ENCODE measurements around the gene FANCI. TPM values are rescaled to one million over a fixed set of nuclear protein-coding genes. Genes with fewer than 3 reads are reported as not detected.

The FANCI gene
- total RNA-seq, 1 donor from 2014 or later = 5.5 TPM

DNA sequence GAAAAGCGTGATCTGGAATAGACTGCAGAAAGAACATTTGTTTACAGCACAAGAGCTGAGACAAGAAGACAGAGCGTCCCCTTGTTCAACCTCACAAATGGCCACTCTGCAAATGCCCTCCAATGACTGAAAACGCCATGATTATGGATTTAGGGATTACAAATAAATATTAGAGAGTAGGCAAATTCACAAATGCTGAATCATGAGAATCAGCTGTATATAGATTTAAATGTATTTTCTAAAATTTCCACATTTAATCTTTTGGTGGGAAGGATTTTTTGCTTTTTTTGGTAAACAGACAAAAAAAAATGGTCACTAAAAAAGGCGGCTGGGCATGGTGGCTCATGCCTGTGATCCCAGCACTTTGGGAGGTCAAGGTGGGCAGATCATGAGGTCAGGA, 101.5 kb downstream of the FANCI start:
- TF ChIP-seq, protein P1, sequence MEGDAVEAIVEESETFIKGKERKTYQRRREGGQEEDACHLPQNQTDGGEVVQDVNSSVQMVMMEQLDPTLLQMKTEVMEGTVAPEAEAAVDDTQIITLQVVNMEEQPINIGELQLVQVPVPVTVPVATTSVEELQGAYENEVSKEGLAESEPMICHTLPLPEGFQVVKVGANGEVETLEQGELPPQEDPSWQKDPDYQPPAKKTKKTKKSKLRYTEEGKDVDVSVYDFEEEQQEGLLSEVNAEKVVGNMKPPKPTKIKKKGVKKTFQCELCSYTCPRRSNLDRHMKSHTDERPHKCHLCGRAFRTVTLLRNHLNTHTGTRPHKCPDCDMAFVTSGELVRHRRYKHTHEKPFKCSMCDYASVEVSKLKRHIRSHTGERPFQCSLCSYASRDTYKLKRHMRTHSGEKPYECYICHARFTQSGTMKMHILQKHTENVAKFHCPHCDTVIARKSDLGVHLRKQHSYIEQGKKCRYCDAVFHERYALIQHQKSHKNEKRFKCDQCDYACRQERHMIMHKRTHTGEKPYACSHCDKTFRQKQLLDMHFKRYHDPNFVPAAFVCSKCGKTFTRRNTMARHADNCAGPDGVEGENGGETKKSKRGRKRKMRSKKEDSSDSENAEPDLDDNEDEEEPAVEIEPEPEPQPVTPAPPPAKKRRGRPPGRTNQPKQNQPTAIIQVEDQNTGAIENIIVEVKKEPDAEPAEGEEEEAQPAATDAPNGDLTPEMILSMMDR (IDR thresholded peaks at IDR 0.05; ENCODE audit: insufficient read depth, low read length, severe bottlenecking) = no peak
- Histone ChIP-seq H3K36me3 (ENCODE audit: control insufficient read depth, insufficient read depth, low read length) (no peaks in the 10 kb centered on the region), H3K4me3 (ENCODE audit: low read depth, low read length) (no peak overlapping the region), H3K27me3 (ENCODE audit: control insufficient read depth, insufficient read depth, low read length) (peaks cover 14% of the 10 kb centered on the region)
- DNase-seq (ENCODE audit: low read depth) (no peak), FAIRE-seq (no peak)

DNA sequence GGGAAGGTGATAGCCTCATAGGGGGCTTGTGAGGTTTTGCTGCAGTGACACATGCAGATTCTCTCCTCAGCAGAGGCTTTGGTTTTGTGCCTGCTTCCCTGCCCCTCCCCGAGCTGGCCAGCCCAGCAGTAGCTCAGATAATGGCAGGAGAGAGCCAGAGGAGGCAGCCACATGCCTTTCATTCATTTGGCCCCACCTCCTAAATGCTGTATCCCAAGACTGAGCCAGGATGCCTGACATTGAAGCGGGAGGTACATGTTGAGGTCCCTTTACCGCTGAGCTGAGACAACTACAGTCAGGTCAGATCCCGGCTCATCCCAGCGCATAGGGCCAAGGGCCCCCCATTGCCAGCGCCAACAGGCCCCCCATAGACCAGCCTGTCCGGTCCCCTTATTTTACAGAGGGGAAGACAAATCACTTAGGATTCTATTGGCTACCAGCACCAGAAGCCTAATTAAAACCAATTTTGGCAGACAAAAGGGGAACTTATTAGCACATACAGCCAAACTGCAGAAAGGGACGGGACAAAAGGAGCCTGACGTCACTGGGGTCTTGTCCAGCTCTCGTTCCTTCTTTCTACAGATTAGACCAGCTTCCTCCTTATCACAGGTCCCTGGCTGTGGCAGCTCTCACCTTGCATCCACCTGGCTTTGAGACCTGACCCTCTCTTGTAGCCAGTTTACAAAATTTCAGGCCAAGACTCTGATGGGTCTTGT, 102.9 kb downstream of the FANCI start:
- no peak for DNase-seq (ENCODE audit: low read depth)
- no peak for FAIRE-seq
- H3K36me3 ChIP-seq (ENCODE audit: control insufficient read depth, insufficient read depth, low read length) = no peaks in the 10 kb centered on the region
- H3K27me3 ChIP-seq (ENCODE audit: control insufficient read depth, insufficient read depth, low read length) = peaks cover 9% of the 10 kb centered on the region
- TF ChIP-seq, protein P1 (IDR thresholded peaks at IDR 0.05; ENCODE audit: insufficient read depth, low read length, severe bottlenecking) = no peak
- H3K4me3 ChIP-seq (ENCODE audit: low read depth, low read length) = no peak overlapping the region

- FAIRE-seq = no peak
- peaks cover 11% of the 10 kb centered on the region for H3K27me3 ChIP-seq (ENCODE audit: control insufficient read depth, insufficient read depth, low read length)
- H3K36me3 ChIP-seq (ENCODE audit: control insufficient read depth, insufficient read depth, low read length) = no peaks in the 10 kb centered on the region
- H3K4me3 ChIP-seq (ENCODE audit: low read depth, low read length) = no peak overlapping the region
- TF ChIP-seq, protein P1 (IDR thresholded peaks at IDR 0.05; ENCODE audit: insufficient read depth, low read length, severe bottlenecking) = no peak
- DNase-seq (ENCODE audit: low read depth) = no peak
Observed at GRCh38 chr15:89349206-89349558, 105.4 kb downstream of the FANCI start.

- DNase-seq (ENCODE audit: low read depth) = no peak
- H3K27me3 ChIP-seq (ENCODE audit: control insufficient read depth, insufficient read depth, low read length) = peaks cover 14% of the 10 kb centered on the region
Observed at GRCh38 chr15:89352476-89352875, 108.7 kb downstream of the FANCI start.

DNA sequence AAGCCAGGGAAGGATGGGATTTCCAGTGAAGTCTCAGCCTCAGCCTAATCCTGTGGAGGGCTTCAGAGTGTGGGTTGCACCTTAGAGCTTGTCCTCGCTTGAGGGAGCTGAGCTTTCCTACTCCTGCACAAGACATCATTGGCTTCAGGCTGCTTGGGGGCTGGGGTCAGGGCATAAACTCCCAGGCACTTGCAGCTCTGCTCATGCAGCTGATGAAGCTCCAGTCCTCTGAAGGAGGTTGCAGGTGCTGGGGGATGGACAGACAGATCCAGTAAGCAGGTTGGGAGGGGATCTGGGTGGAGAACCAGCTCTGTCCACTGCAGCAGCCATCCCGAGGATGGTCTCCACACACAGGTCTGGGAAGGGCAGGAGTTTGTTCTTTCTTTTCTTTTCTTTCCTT, 110.2 kb downstream of the FANCI start:
- H3K36me3 ChIP-seq (ENCODE audit: control insufficient read depth, insufficient read depth, low read length) = no peaks in the 10 kb centered on the region
- peaks cover 22% of the 10 kb centered on the region for H3K27me3 ChIP-seq (ENCODE audit: control insufficient read depth, insufficient read depth, low read length)
- TF ChIP-seq, protein P1 (IDR thresholded peaks at IDR 0.05; ENCODE audit: insufficient read depth, low read length, severe bottlenecking) = no peak
- no peak for DNase-seq (ENCODE audit: low read depth)
- no peak overlapping the region for H3K4me3 ChIP-seq (ENCODE audit: low read depth, low read length)
- no peak for FAIRE-seq

More at GRCh38 chr15:89352476-89352875, 108.7 kb downstream of the FANCI start:
- TF ChIP-seq, protein P1 (IDR thresholded peaks at IDR 0.05; ENCODE audit: insufficient read depth, low read length, severe bottlenecking) = no peak
- no peaks in the 10 kb centered on the region for H3K36me3 ChIP-seq (ENCODE audit: control insufficient read depth, insufficient read depth, low read length)
- no peak overlapping the region for H3K4me3 ChIP-seq (ENCODE audit: low read depth, low read length)
- no peak for FAIRE-seq

Measured in bronchial epithelial cell (primary cell).